Stimulated activated effector memory CD8-positive, alpha-beta T cell treated with anti-CD3 and anti-CD28 coated beads, Interleukin-12 subunit alpha, Interleukin-12 subunit beta, amount 100 ng/mL, for 72 hours (primary cell): ENCODE results near the gene ADGRD2.

Experiments
- ATAC-seq: fragments of 150-1000 bp; cut with Tn5 transposase; 2 replicates; pipeline ENCODE4 v1.10.0; 2021
- DNase-seq, 2 donors: peaks; one replicate each; pipeline ENCODE4 v3.0.0; 2021 to 2022; ENCODE audit warnings: low spot score in 2 of 2
- H3K27ac Mint-ChIP-seq: one replicate; pipeline ENCODE4 v1.8.0; 2022; ENCODE audit warnings: mild to moderate bottlenecking, mixed read lengths
- H3K36me3 Mint-ChIP-seq: one replicate; pipeline ENCODE4 v1.8.0; 2022; ENCODE audit warnings: mild to moderate bottlenecking, mixed read lengths
- H3K4me1 Mint-ChIP-seq: one replicate; pipeline ENCODE4 v1.8.0; 2022; ENCODE audit warnings: mixed read lengths
- H3K4me3 Mint-ChIP-seq: one replicate; pipeline ENCODE4 v1.8.0; 2022; ENCODE audit warnings: mild to moderate bottlenecking, mixed read lengths
- H3K9me3 Mint-ChIP-seq: one replicate; pipeline ENCODE4 v1.8.0; 2022; ENCODE audit warnings: mixed read lengths

ADGRD2 gene

GRCh38 chr9:124467410-124468060 is 17.3 kb downstream of the ADGRD2 start:
- Mint-ChIP-seq H3K4me1 (no peaks in the 10 kb centered on the region), H3K9me3 (no peaks in the 10 kb centered on the region), H3K36me3 (no peaks in the 10 kb centered on the region), H3K4me3 (no peak overlapping the region), H3K27ac (no peak overlapping the region)
- DNase-seq (no peak), ATAC-seq (no peak)

DNA sequence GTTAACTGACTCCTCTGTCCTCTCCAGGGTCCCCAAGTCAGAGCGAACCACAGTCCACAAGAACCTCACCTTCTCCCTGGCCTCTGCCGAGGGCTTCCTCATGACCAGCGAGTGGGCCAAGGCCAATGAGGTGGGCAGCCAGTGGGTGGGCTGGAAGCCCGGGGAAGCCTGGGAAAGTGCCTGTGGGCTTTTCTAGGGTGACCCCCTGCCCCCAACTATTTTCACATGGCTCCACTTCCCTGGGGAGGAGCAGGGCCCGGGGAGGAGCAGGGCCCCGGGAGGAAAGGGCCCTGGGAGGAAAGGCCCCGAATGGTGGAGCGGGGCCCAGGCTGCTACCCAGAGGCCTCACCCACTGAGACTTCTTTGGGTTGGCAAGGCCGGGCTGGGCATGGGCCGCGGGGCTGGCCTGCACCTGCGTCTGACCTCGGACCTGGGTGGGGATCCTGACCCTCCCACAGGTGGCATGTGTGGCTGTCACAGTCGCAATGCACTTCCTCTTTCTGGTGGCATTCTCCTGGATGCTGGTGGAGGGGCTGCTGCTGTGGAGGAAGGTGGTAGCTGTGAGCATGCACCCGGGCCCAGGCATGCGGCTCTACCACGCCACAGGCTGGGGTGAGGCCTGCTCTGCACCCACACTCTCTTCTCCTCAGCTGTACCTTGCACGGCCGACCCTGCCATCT is 17.9 kb downstream of the ADGRD2 start:
- H3K36me3 Mint-ChIP-seq = no peaks in the 10 kb centered on the region
- no peaks in the 10 kb centered on the region for H3K4me1 Mint-ChIP-seq
- DNase-seq = no peak
- no peak overlapping the region for H3K4me3 Mint-ChIP-seq
- no peaks in the 10 kb centered on the region for H3K9me3 Mint-ChIP-seq
- no peak overlapping the region for H3K27ac Mint-ChIP-seq
- ATAC-seq = peak; percentile 12

- ATAC-seq (no peak), DNase-seq (no peak)
- Mint-ChIP-seq H3K4me1 (no peaks in the 10 kb centered on the region), H3K9me3 (no peaks in the 10 kb centered on the region), H3K4me3 (no peak overlapping the region), H3K27ac (no peak overlapping the region), H3K36me3 (no peaks in the 10 kb centered on the region)
These were observed 19.0 kb downstream of the ADGRD2 start for GRCh38 chr9:124469011-124469832.

GRCh38 chr9:124470306-124470705 is 20.1 kb downstream of the ADGRD2 start:
- ATAC-seq (no peak), DNase-seq (no peak)
- Mint-ChIP-seq H3K4me1 (no peaks in the 10 kb centered on the region), H3K36me3 (no peaks in the 10 kb centered on the region), H3K27ac (no peak overlapping the region), H3K9me3 (no peaks in the 10 kb centered on the region), H3K4me3 (no peak overlapping the region)

DNA sequence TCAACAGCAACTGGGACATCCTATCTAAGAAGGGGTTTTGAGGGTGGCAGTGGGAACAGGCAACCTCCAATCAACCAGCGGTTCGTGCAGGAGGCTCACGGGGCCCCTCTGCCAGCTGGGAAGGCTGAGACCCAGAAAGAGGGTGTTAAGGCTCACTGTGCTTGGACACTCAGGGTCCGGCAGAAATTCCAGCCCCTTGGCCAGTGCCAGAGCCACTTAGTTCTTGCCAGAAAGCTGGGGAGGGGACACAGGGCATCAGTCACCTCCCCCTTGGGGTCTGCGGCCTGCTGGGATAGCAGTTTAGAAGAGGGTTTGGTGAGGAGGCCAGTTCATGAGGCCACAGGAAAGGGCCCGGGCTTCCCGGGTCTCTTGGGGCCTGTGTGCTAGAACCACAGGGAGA is 20.5 kb downstream of the ADGRD2 start:
- H3K4me1 Mint-ChIP-seq = no peaks in the 10 kb centered on the region
- no peak overlapping the region for H3K4me3 Mint-ChIP-seq
- no peak overlapping the region for H3K27ac Mint-ChIP-seq
- DNase-seq = no peak
- no peak for ATAC-seq
- H3K36me3 Mint-ChIP-seq = no peaks in the 10 kb centered on the region
- no peaks in the 10 kb centered on the region for H3K9me3 Mint-ChIP-seq

DNA sequence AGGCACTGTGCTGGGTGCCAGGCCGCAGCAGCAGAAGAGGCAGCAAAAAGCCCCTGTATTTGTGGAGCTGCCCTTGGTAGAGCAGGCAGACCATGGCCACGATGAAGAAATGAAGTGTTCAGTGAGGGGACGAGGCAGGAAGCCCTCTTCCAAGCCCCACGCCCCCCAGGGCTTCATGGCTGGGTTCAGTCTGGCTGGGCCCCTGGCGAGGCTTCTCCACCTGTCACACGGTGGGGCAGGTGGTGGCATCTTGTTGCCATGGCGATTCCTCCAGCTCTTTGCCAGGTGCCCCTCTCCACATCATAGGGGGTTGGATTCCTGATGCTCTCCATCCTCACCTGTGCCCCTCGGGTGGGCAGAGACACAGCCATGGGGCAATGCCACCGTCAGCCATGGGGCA is 21.5 kb downstream of the ADGRD2 start:
- H3K36me3 Mint-ChIP-seq = no peaks in the 10 kb centered on the region
- no peak overlapping the region for H3K27ac Mint-ChIP-seq
- no peaks in the 10 kb centered on the region for H3K4me1 Mint-ChIP-seq
- H3K4me3 Mint-ChIP-seq = no peak overlapping the region
- ATAC-seq = no peak
- DNase-seq = no peak
- H3K9me3 Mint-ChIP-seq = no peaks in the 10 kb centered on the region

DNA sequence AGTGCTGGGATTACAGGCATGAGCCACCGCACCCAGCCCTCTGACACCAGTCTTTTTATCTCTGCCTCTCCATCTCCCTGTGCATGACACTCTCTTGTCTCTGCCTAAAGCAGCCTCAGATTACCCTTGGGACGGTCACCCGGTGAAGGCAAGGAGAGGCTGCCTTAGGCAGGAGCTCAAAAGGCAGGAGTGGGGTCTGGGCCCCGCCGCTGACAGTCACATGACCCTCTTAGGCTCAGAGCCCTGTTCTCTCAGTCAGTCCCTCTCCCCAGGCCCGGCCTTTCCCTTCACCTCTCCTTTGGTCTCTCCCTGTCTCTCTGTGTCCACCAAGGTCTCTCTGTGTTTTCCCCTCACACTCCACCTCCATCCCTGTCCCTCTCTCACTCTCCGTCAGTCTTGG is 22.5 kb downstream of the ADGRD2 start:
- no peak for DNase-seq
- H3K27ac Mint-ChIP-seq = no peak overlapping the region
- no peaks in the 10 kb centered on the region for H3K36me3 Mint-ChIP-seq
- ATAC-seq = no peak
- H3K4me3 Mint-ChIP-seq = no peak overlapping the region
- no peaks in the 10 kb centered on the region for H3K4me1 Mint-ChIP-seq
- no peaks in the 10 kb centered on the region for H3K9me3 Mint-ChIP-seq

- ATAC-seq = no peak
- Mint-ChIP-seq H3K36me3 (no peaks in the 10 kb centered on the region), H3K9me3 (no peaks in the 10 kb centered on the region), H3K4me1 (no peaks in the 10 kb centered on the region), H3K27ac (no peak overlapping the region), H3K4me3 (no peak overlapping the region)
- DNase-seq = no peak
These were observed 23.1 kb downstream of the ADGRD2 start for GRCh38 chr9:124473310-124473709.

DNA sequence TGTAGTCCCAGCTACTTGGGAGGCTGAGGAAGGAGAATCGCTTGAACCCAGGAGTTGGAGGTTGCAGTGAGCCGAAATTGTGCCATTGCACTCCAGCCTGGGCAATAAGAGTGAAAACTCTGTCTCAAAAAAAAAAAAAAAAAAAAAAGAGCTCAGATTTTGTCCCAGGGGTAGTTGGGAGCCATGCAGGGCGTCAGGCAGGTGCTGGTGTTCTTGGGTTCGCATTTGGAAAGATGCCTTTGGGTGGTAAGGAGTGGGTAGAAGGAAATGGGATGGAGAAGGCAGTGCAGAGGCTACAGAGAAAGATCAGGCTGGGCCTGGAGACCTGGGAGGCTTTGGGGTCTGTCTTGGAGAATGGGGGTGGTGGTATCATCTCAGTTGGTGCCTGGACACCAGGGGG is 23.9 kb downstream of the ADGRD2 start:
- Mint-ChIP-seq H3K27ac (no peak overlapping the region), H3K9me3 (no peaks in the 10 kb centered on the region), H3K4me3 (no peak overlapping the region), H3K36me3 (no peaks in the 10 kb centered on the region), H3K4me1 (no peaks in the 10 kb centered on the region)
- no peak for ATAC-seq
- no peak for DNase-seq

DNA sequence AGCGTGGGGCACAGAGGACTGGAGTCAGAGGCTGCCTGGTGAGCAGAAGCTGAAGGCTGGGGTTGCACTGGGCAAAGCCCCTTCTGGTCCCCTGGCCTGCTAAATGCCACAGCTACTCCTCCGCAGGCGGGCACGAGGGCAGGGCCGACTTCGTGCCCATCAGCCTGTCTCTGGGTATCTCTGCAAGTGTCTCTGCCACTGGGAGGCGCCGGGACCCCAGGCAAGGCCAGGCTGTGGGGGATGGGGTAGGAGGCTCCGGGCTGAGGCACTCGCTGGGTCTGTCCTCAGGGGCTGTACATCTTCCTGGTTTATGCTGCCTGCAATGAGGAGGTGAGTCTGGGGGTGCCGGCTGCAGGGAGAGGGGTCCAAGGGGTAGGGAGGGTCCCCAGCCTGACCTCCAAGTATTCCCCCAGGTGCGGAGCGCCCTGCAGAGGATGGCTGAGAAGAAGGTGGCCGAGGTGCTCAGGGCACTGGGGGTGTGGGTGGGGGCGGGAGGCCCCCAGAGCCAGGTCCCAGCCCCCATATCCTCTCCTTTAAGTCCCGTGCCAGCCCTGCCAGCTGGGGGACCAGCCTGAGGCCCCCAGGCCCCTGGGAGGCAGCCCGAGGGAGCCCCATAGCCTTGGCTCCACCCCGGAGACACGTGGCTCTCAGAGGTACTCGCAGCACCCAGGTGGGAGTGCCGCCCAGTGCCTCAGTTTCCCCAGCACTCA is 25.1 kb downstream of the ADGRD2 start:
- DNase-seq = no peak
- Mint-ChIP-seq H3K36me3 (no peaks in the 10 kb centered on the region), H3K27ac (no peak overlapping the region)

GRCh38 chr9:124475868-124476690 is 25.8 kb downstream of the ADGRD2 start:
- Mint-ChIP-seq H3K27ac (no peak overlapping the region), H3K4me1 (no peaks in the 10 kb centered on the region), H3K4me3 (no peak overlapping the region), H3K36me3 (no peaks in the 10 kb centered on the region), H3K9me3 (no peaks in the 10 kb centered on the region)
- no peak for DNase-seq
- ATAC-seq = no peak

More for the DNA sequence above, 25.1 kb downstream of the ADGRD2 start:
- no peak overlapping the region for H3K4me3 Mint-ChIP-seq
- no peaks in the 10 kb centered on the region for H3K9me3 Mint-ChIP-seq
- no peak for ATAC-seq
- H3K4me1 Mint-ChIP-seq = no peaks in the 10 kb centered on the region

DNA sequence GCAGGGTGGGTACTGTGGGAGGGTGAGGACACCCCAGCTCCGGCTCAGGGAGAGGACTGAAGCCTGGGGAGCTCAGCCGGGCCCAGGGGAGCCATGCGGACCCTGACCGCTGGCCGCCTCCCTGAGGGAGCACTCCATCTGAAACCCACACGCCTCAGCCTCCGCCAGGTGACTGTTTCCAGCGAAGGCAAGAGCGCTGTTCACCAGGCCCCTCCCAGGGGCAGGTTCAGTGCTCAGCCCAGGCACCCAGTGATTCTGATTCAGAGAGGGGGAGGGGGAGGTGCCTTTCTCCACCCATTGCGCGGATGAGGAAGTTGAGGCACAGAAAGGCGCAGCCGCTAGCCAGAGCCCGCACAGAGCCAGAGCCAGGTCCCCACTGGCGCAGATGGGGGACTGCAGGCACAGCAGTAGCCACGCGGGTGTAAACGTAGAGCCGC is 27.0 kb downstream of the ADGRD2 start:
- ATAC-seq = no peak
- H3K4me1 Mint-ChIP-seq = no peaks in the 10 kb centered on the region
- H3K27ac Mint-ChIP-seq = no peak overlapping the region
- no peaks in the 10 kb centered on the region for H3K9me3 Mint-ChIP-seq
- H3K36me3 Mint-ChIP-seq = no peaks in the 10 kb centered on the region
- H3K4me3 Mint-ChIP-seq = no peak overlapping the region
- no peak for DNase-seq

DNA sequence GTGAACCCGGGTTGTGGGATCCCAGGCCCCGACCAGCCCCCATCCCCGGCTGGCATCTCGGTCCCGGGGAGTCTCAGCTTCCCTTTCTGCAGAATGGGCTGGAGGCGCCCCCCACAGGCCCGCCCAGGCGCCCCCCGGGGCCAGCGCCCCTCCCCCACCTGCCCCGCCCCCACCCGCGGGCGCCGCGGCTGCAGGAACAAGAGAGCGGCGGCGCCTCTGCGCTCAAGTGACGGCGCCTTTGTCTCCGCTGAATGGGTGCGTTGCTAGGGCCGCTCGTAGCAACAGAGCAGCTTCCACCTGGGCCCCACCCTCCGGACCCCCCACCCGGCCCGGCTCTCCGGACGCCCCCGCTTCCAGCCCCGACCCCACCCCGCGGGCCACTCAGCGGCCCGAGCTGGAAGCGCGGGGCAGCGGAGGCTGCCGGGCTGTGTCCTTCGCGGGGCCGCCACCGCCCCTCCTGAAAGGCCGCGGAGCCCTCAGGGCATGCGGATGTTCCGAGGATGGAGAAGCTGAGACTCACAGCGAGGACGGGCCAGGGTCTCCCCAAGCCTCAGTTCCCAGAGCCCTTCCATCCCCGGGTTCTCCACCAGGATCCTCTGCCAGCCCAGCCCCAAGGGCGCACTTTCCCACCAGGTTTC is 27.5 kb downstream of the ADGRD2 start:
- ATAC-seq = no peak
- Mint-ChIP-seq H3K9me3 (no peaks in the 10 kb centered on the region), H3K4me1 (no peaks in the 10 kb centered on the region), H3K4me3 (no peak overlapping the region), H3K36me3 (no peaks in the 10 kb centered on the region), H3K27ac (no peak overlapping the region)
- no peak for DNase-seq

GRCh38 chr9:124478354-124478753 is 28.1 kb downstream of the ADGRD2 start:
- no peaks in the 10 kb centered on the region for H3K4me1 Mint-ChIP-seq
- ATAC-seq (no peak), DNase-seq (no peak)
- no peak overlapping the region for H3K4me3 Mint-ChIP-seq
- H3K9me3 Mint-ChIP-seq = no peaks in the 10 kb centered on the region
- no peaks in the 10 kb centered on the region for H3K36me3 Mint-ChIP-seq
- H3K27ac Mint-ChIP-seq = no peak overlapping the region
